Glomerular endothelial cell (primary cell): ENCODE data around the gene TERT. TPM values are rescaled to one million over a fixed set of nuclear protein-coding genes. Genes with fewer than 3 reads are reported as not detected.
"Not testable (repeated sequence)": the region's sequence is repeated elsewhere in the genome, so short reads cannot be mapped to it uniquely, and the experiment has no call there.

Experiments
- DNase-seq: peaks from one replicate; pipeline ENCODE4 v3.0.0-alpha.2; 2011; ENCODE audit warnings: low read depth, low spot score; ENCODE audit errors: extremely low read depth
- total RNA-seq: library from RNA; depleted of rRNA; stranded (reverse); fragments of >200 nt; gene quantifications from 2 replicates; pipeline ENCODE4 v1.2.3, GENCODE V29; 2015

The TERT gene
- total RNA-seq, 1 donor from 2014 or later, result not detected

GRCh38 chr5:1280177-1281037 is 14.5 kb downstream of the TERT start:
- DNase-seq, result no peak

- no peak for DNase-seq
Observed at GRCh38 chr5:1279443-1280151, 15.3 kb downstream of the TERT start.

- no peak for DNase-seq
Observed at GRCh38 chr5:1278656-1279442, 16.0 kb downstream of the TERT start.

- DNase-seq, result no peak
Observed at GRCh38 chr5:1278216-1278615, 16.7 kb downstream of the TERT start.

- no peak for DNase-seq
Observed at GRCh38 chr5:1277781-1278180, 17.1 kb downstream of the TERT start.

- no peak for DNase-seq
Observed at GRCh38 chr5:1277331-1277730, 17.5 kb downstream of the TERT start.

- no peak for DNase-seq
Observed at GRCh38 chr5:1276930-1277329, 17.9 kb downstream of the TERT start.

GRCh38 chr5:1275397-1276391 is 19.2 kb downstream of the TERT start:
- not testable (repeated sequence) for DNase-seq

GRCh38 chr5:1274471-1274870 is 20.4 kb downstream of the TERT start:
- DNase-seq, result no peak

GRCh38 chr5:1273745-1274144 is 21.1 kb downstream of the TERT start:
- DNase-seq, result no peak

- DNase-seq, result no peak
Observed at GRCh38 chr5:1272201-1272600, 22.7 kb downstream of the TERT start.

- no peak for DNase-seq
Observed at GRCh38 chr5:1270933-1271914, 23.6 kb downstream of the TERT start.

GRCh38 chr5:1270426-1270825 is 24.4 kb downstream of the TERT start:
- no peak for DNase-seq

- no peak for DNase-seq
Observed at GRCh38 chr5:1268666-1269065, 26.2 kb downstream of the TERT start.

- no peak for DNase-seq
Observed at GRCh38 chr5:1268056-1268455, 26.8 kb downstream of the TERT start.

- DNase-seq, result not testable (repeated sequence)
Observed at GRCh38 chr5:1267464-1267863, 27.4 kb downstream of the TERT start.

- no peak for DNase-seq
Observed at GRCh38 chr5:1266791-1267190, 28.1 kb downstream of the TERT start.

GRCh38 chr5:1265461-1266455 is 29.1 kb downstream of the TERT start:
- no peak for DNase-seq
